Measurements from ENCODE around the gene MEP1B. TPM values are rescaled to one million over a fixed set of nuclear protein-coding genes. Genes with fewer than 3 reads are reported as not detected.

Gene MEP1B
- polyA plus RNA-seq, 1 of the 3 experiments (the other 2 are of a cell fraction): not detected

DNA sequence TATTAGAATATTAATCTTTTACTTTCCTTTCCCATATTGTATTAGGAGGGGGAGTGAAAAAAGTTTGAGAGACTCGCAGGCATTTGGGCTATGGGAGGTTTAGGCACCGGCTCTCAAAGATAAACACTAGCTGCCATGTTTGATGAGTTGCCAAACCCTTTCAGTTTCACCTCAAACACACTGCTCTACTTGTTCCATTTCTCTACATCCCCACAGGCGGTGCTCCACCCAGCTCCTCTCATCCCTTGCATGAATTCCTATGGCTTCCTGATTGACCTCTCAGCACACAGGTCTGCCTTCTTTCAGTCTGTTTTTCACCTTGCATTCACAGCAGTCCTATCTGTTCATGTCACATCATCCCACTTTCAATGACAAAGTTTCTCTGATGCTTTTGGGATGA, 65.7 kb downstream of the MEP1B start:
- TF ChIP-seq SMC3 (IDR thresholded peaks at IDR 0.05; ENCODE audit: low read depth, low read length) (no peak), EP300 (IDR thresholded peaks at IDR 0.05; ENCODE audit: borderline replicate concordance in 1 of 2, low read depth in 1 of 2, low read length in 1 of 2) (no peak), ELF1 (IDR thresholded peaks at IDR 0.05) (no peak), TEAD4 (IDR thresholded peaks at IDR 0.05; ENCODE audit: borderline replicate concordance, insufficient read depth) (no peak), POLR2AphosphoS5 (IDR thresholded peaks at IDR 0.05; ENCODE audit: low read depth, low read length) (no peak), JUND (IDR thresholded peaks at IDR 0.05) (no peak), NFIC (IDR thresholded peaks at IDR 0.05; ENCODE audit: borderline replicate concordance) (no peak), RCOR1 (IDR thresholded peaks at IDR 0.05; ENCODE audit: low read length) (no peak), FOXJ3 (CRISPR knock-in tag; IDR thresholded peaks at IDR 0.05) (no peak), GABPA (IDR thresholded peaks at IDR 0.05; ENCODE audit: low read depth) (no peak), EZH2phosphoT487 (IDR thresholded peaks at IDR 0.05; ENCODE audit: borderline replicate concordance, low read depth) (no peak), YY1 (IDR thresholded peaks at IDR 0.05; ENCODE audit: low read depth) (no peak), TAF1 (IDR thresholded peaks at IDR 0.05; ENCODE audit: borderline replicate concordance, low read depth, low read length) (no peak)
- TF ChIP-seq, protein P1, sequence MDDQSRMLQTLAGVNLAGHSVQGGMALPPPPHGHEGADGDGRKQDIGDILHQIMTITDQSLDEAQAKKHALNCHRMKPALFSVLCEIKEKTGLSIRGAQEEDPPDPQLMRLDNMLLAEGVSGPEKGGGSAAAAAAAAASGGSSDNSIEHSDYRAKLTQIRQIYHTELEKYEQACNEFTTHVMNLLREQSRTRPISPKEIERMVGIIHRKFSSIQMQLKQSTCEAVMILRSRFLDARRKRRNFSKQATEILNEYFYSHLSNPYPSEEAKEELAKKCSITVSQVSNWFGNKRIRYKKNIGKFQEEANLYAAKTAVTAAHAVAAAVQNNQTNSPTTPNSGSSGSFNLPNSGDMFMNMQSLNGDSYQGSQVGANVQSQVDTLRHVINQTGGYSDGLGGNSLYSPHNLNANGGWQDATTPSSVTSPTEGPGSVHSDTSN (IDR thresholded peaks at IDR 0.05): no peak
- TF ChIP-seq, protein P2, sequence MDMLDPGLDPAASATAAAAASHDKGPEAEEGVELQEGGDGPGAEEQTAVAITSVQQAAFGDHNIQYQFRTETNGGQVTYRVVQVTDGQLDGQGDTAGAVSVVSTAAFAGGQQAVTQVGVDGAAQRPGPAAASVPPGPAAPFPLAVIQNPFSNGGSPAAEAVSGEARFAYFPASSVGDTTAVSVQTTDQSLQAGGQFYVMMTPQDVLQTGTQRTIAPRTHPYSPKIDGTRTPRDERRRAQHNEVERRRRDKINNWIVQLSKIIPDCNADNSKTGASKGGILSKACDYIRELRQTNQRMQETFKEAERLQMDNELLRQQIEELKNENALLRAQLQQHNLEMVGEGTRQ (IDR thresholded peaks at IDR 0.05; ENCODE audit: borderline replicate concordance, low read depth, low read length): no peak
- TF ChIP-seq, protein P3, sequence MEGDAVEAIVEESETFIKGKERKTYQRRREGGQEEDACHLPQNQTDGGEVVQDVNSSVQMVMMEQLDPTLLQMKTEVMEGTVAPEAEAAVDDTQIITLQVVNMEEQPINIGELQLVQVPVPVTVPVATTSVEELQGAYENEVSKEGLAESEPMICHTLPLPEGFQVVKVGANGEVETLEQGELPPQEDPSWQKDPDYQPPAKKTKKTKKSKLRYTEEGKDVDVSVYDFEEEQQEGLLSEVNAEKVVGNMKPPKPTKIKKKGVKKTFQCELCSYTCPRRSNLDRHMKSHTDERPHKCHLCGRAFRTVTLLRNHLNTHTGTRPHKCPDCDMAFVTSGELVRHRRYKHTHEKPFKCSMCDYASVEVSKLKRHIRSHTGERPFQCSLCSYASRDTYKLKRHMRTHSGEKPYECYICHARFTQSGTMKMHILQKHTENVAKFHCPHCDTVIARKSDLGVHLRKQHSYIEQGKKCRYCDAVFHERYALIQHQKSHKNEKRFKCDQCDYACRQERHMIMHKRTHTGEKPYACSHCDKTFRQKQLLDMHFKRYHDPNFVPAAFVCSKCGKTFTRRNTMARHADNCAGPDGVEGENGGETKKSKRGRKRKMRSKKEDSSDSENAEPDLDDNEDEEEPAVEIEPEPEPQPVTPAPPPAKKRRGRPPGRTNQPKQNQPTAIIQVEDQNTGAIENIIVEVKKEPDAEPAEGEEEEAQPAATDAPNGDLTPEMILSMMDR (IDR thresholded peaks at IDR 0.05): no peak
- TF ChIP-seq, protein P4, sequence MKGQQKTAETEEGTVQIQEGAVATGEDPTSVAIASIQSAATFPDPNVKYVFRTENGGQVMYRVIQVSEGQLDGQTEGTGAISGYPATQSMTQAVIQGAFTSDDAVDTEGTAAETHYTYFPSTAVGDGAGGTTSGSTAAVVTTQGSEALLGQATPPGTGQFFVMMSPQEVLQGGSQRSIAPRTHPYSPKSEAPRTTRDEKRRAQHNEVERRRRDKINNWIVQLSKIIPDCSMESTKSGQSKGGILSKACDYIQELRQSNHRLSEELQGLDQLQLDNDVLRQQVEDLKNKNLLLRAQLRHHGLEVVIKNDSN (IDR thresholded peaks at IDR 0.05; ENCODE audit: borderline replicate concordance, low read depth): no peak
- CTCF ChIA-PET: interaction anchor here (1.2 kb wide), 1 partner anchor 17 kb away, joined by 9 read pairs; no protein-coding TSS in a partner anchor
- Histone ChIP-seq H3F3A (replicated peaks; ENCODE audit: insufficient read depth) (no peaks in the 10 kb centered on the region), H3K9ac (no peak overlapping the region), H3K36me3 (replicated peaks in 1 of 2; ENCODE audit: control insufficient read depth in 1 of 2, insufficient read depth in 2 of 2, low read length in 1 of 2) (no peaks in the 10 kb centered on the region), H3K9me3 (no peaks in the 10 kb centered on the region), H3K4me2 (no peak overlapping the region), H3K79me2 (ENCODE audit: insufficient read depth) (no peaks in the 10 kb centered on the region), H3K27ac (ENCODE audit: low read depth in 2 of 2, low read length in 1 of 2) (no peak overlapping the region), H3K27me3 (ENCODE audit: insufficient read depth) (no peaks in the 10 kb centered on the region; the same call in 1 of the 2 replicates), H3K9me2 (0 out of 2 replicates have a peak, but pooled peaks cover 2% of the 10 kb centered on the region), H4K20me1 (ENCODE audit: insufficient read depth) (no peaks in the 10 kb centered on the region), H3K4me3 (ENCODE audit: low read depth in 2 of 2, low read length in 1 of 2) (no peak overlapping the region), H2AFZ (ENCODE audit: low read depth) (no peak overlapping the region), H3K4me1 (ENCODE audit: control insufficient read depth in 1 of 2, insufficient read depth in 2 of 2, low read depth in 1 of 2, low read length in 1 of 2) (no peaks in the 10 kb centered on the region)
- WGBS (ENCODE audit: low lambda C conversion rate): 70% methylated on average over 3 of the region's 3 CpGs
- POLR2A ChIA-PET: no interaction called here
- no peak for DNase-seq

Measured in SK-N-SH (cell line).